H1 (cell line): ENCODE data around the gene EEF2. TPM values are rescaled to one million over a fixed set of nuclear protein-coding genes. Genes with fewer than 3 reads are reported as not detected.

Experiments used
- CTCF ChIA-PET: fragments of 300-600 bp; sonication (Branson Sonifier 250); formaldehyde crosslinking; loops from one replicate; lab custom pipeline; 2021; ENCODE audit not compliant: partially characterized antibody; lab: Charles Lee
- POLR2A ChIA-PET: fragments of 300-600 bp; sonication (Branson Sonifier 250); formaldehyde crosslinking; loops from one replicate; lab custom pipeline; 2021; ENCODE audit warnings: inconsistent platforms; ENCODE audit not compliant: partially characterized antibody; lab: Charles Lee
- DNase-seq, 2 experiments: peaks; one replicate each; pipeline versions ENCODE4 v3.0.0 to v3.0.0-alpha.2; 2010 to 2022; ENCODE audit warnings: low spot score in 2 of 2, low read depth in 1 of 2, mixed read lengths in 1 of 2
- FAIRE-seq: peaks from 2 replicates; lab custom pipeline; 2011; peaks lifted over from hg19 to GRCh38; lab: Jason Lieb, UNC
- H2AFZ ChIP-seq: 2 replicates; pipeline ENCODE4 v1.8.1; 2012; ENCODE audit warnings: low read length, inconsistent platforms
- H2AK5ac ChIP-seq: 2 replicates; pipeline ENCODE4 v1.6.1; 2013; ENCODE audit warnings: low read depth, low read length
- H2BK120ac ChIP-seq: replicated peaks from 2 replicates; pipeline ENCODE3; 2013; ENCODE audit warnings: low read depth, low read length, inconsistent platforms
- H2BK12ac ChIP-seq: 2 replicates; pipeline ENCODE4 v1.6.1; 2013; ENCODE audit warnings: low read depth, low read length
- H2BK15ac ChIP-seq: 2 replicates; pipeline ENCODE4 v1.6.1; 2013; ENCODE audit warnings: low read length
- H2BK20ac ChIP-seq: 2 replicates; pipeline ENCODE4 v1.6.1; 2013; ENCODE audit warnings: low read length
- H2BK5ac ChIP-seq: 2 replicates; pipeline ENCODE4 v1.6.1; 2013; ENCODE audit warnings: low read depth, low read length
- H3K14ac ChIP-seq: 2 replicates; pipeline ENCODE4 v1.6.1; 2013; ENCODE audit warnings: inconsistent platforms; ENCODE audit not compliant: insufficient read length
- H3K18ac ChIP-seq: 2 replicates; pipeline ENCODE4 v1.6.1; 2013; ENCODE audit warnings: low read length; ENCODE audit errors: extremely low read depth
- H3K23ac ChIP-seq: 2 replicates; pipeline ENCODE4 v1.6.1; 2013; ENCODE audit warnings: inconsistent platforms; ENCODE audit not compliant: insufficient read length
- H3K23me2 ChIP-seq: 2 replicates; pipeline ENCODE4 v1.6.1; 2013; ENCODE audit warnings: low read depth, low read length
- H3K27ac ChIP-seq: 2 replicates; pipeline ENCODE4 v1.6.1; 2011; ENCODE audit warnings: low read depth, low read length, inconsistent platforms
- H3K27me3 ChIP-seq, 4 experiments: replicated peaks in 1 of 4; 1 replicate in 1 of 4; 2 replicates in 3 of 4; pipeline versions ENCODE4 v1.6.1 to v1.8.1; 2011 to 2013; ENCODE audit warnings: low read length in 3 of 4, mild to moderate bottlenecking in 3 of 4, inconsistent platforms in 2 of 4, mixed read lengths in 2 of 4, moderate library complexity in 1 of 4; ENCODE audit not compliant: control insufficient read depth in 3 of 4, insufficient read depth in 3 of 4; ENCODE audit errors: extremely low read depth in 1 of 4
- H3K36me3 ChIP-seq, 4 experiments: 2 replicates each; pipeline versions ENCODE4 v1.6.1 to v1.8.1; 2011 to 2013; ENCODE audit warnings: mild to moderate bottlenecking in 4 of 4, low read length in 3 of 4, moderate library complexity in 2 of 4, control low read depth in 1 of 4, inconsistent platforms in 1 of 4; ENCODE audit not compliant: insufficient read depth in 4 of 4, control insufficient read depth in 2 of 4
- H3K4ac ChIP-seq: replicated peaks from 2 replicates; pipeline ENCODE3; 2013; ENCODE audit warnings: low read length, low read depth, mixed read lengths, inconsistent platforms; ENCODE audit not compliant: insufficient read length
- H3K4me1 ChIP-seq, 4 experiments: replicated peaks in 1 of 4; 1 replicate in 1 of 4; 2 replicates in 3 of 4; pipeline versions ENCODE4 v1.6.1 to v1.8.1; 2011 to 2013; ENCODE audit warnings: low read length in 3 of 4, inconsistent platforms in 2 of 4, mixed read lengths in 1 of 4; ENCODE audit not compliant: insufficient read depth in 4 of 4, control insufficient read depth in 3 of 4
- H3K4me2 ChIP-seq, 2 experiments: 2 replicates each; pipeline versions ENCODE4 v1.6.1 to v1.8.1; 2011 to 2013; ENCODE audit warnings: low read depth in 2 of 2, low read length in 2 of 2, control low read depth in 1 of 2, inconsistent platforms in 1 of 2, mild to moderate bottlenecking in 1 of 2; ENCODE audit not compliant: insufficient read depth in 1 of 2
- H3K4me3 ChIP-seq, 4 experiments: fragments of 200-600, 300-600 bp in 1 of 4; sonication (generic), shearing (Covaris generic), sonication (Bioruptor Twin) in 1 of 4; 2 replicates each; pipeline versions ENCODE4 v1.5.1 to v1.8.1; 2011 to 2016; ENCODE audit warnings: low read length in 4 of 4, low read depth in 3 of 4, control low read depth in 2 of 4, inconsistent platforms in 2 of 4, mild to moderate bottlenecking in 2 of 4, mixed read lengths in 1 of 4, moderate library complexity in 1 of 4; ENCODE audit not compliant: insufficient read depth in 2 of 4; ENCODE audit errors: extremely low read depth in 1 of 4
- H3K56ac ChIP-seq: replicated peaks from 2 replicates; pipeline ENCODE3; 2013; ENCODE audit warnings: low read depth, mild to moderate bottlenecking, mixed read lengths, low read length, inconsistent platforms; ENCODE audit not compliant: insufficient read length
- H3K79me1 ChIP-seq: 2 replicates; pipeline ENCODE4 v1.6.1; 2013; ENCODE audit warnings: low read depth, low read length, control low read depth
- H3K79me2 ChIP-seq, 2 experiments: 2 replicates each; pipeline versions ENCODE4 v1.6.1 to v1.8.1; 2012 to 2013; ENCODE audit warnings: low read length in 2 of 2, mild to moderate bottlenecking in 2 of 2, inconsistent platforms in 1 of 2; ENCODE audit not compliant: insufficient read depth in 2 of 2, control insufficient read depth in 1 of 2
- H3K9ac ChIP-seq, 4 experiments: replicated peaks in 1 of 4; 1 replicate in 1 of 4; 2 replicates in 3 of 4; pipeline versions ENCODE4 v1.6.1 to v1.8.1; 2011 to 2013; ENCODE audit warnings: low read depth in 3 of 4, low read length in 3 of 4, control low read depth in 2 of 4, mild to moderate bottlenecking in 2 of 4, moderate library complexity in 2 of 4, inconsistent platforms in 1 of 4; ENCODE audit errors: extremely low read depth in 1 of 4
- H3K9me3 ChIP-seq, 2 experiments: 2 replicates each; pipeline versions ENCODE4 v1.6.1 to v1.8.1; 2012 to 2013; ENCODE audit warnings: mild to moderate bottlenecking in 2 of 2, moderate library complexity in 2 of 2, control low read depth in 1 of 2, inconsistent platforms in 1 of 2, low read depth in 1 of 2, low read length in 1 of 2, mixed read lengths in 1 of 2; ENCODE audit not compliant: insufficient read depth in 2 of 2
- H4K20me1 ChIP-seq, 2 experiments: replicated peaks in 1 of 2; 2 replicates each; pipeline versions ENCODE3 to v1.8.1; 2011 to 2013; ENCODE audit warnings: inconsistent platforms in 2 of 2, low read length in 2 of 2, mild to moderate bottlenecking in 1 of 2; ENCODE audit not compliant: insufficient read depth in 2 of 2, control insufficient read depth in 1 of 2
- H4K5ac ChIP-seq: 2 replicates; pipeline ENCODE4 v1.6.1; 2013; ENCODE audit warnings: low read length, low read depth, mixed read lengths, inconsistent platforms; ENCODE audit not compliant: insufficient read length
- H4K8ac ChIP-seq: 2 replicates; pipeline ENCODE4 v1.8.0; 2013; ENCODE audit warnings: mild to moderate bottlenecking, moderate library complexity, low read length, inconsistent platforms; ENCODE audit not compliant: insufficient read depth; ENCODE audit errors: extremely low read depth
- H4K91ac ChIP-seq: replicated peaks from 2 replicates; pipeline ENCODE3; 2013; ENCODE audit warnings: low read length, mixed read lengths, inconsistent platforms; ENCODE audit not compliant: insufficient read length
- RXRA ChIP-seq: IDR thresholded peaks from 2 replicates; pipeline ENCODE4 v1.6.1; 2011; ENCODE audit warnings: low read depth, mild to moderate bottlenecking, low read length, moderate library complexity; ENCODE audit not compliant: insufficient read depth
- WGBS, 2 experiments: shearing (Covaris generic) in 1 of 2; methylation state at CpG; one replicate each; pipeline versions ENCODE4 v1.1.6 to v1.1.7; 2013 to 2015; ENCODE audit warnings: low lambda C conversion rate in 2 of 2, mixed read lengths in 2 of 2, inconsistent platforms in 1 of 2, low coverage in 1 of 2, missing lambda C conversion rate in 1 of 2; ENCODE audit not compliant: insufficient replicate concordance in 2 of 2, insufficient coverage in 1 of 2, insufficient read length in 1 of 2; ENCODE audit errors: extremely low coverage in 1 of 2, missing lambda C conversion rate in 1 of 2; 5-methylcytosine and 5-hydroxymethylcytosine counted together
- polyA plus RNA-seq, 7 experiments: library from polyadenylated mRNA; depleted of rRNA in 3 of 7; stranded (reverse) in 5 of 7; unstranded in 2 of 7; fragments of >200 nt in 5 of 7; fragments of 200-250 nt in 2 of 7; gene quantifications; 1 replicate in 5 of 7; 2 replicates in 1 of 7; 4 replicates in 1 of 7; pipeline versions ENCODE4 v1.2.1 to v1.2.3, GENCODE V29; 2011 to 2013; ENCODE audit warnings: missing spikeins in 2 of 7, mixed read lengths in 2 of 7
- total RNA-seq: library from RNA; stranded (reverse); fragmentation: NEBNext Ultra II Directional; extraction: Animal tissue kit (Norgen Biotek cat#: 25700); gene quantifications from 2 replicates; pipeline ENCODE4 v1.2.1, GENCODE V29; 2021

Gene EEF2
- total and polyA plus RNA-seq, 2 of the 8 experiments (the other 6 are each of a cell fraction or from before 2014, with no cell fraction given), result 1,554 to 3,380 TPM

- Histone ChIP-seq H3K4me2 (no peak overlapping the region), H2BK12ac (no peak overlapping the region), H3K4ac (no peak overlapping the region), H3K9ac (no peak overlapping the region), H3K27me3 (no peaks in the 10 kb centered on the region), H2BK5ac (no peak overlapping the region), H3K14ac (no peak overlapping the region), H3K27ac (no peak overlapping the region), H3K9me3 (no peaks in the 10 kb centered on the region), H3K4me1 (peaks cover 3 to 12% (median 5%) of the 10 kb centered on the region in 4 experiments), H2BK15ac (no peak overlapping the region), H3K23me2 (peaks cover 5% of the 10 kb centered on the region), H3K79me1 (peaks cover 15% of the 10 kb centered on the region), H3K18ac (no peak overlapping the region), H4K91ac (no peak overlapping the region), H3K4me3 (no peak overlapping the region), H4K20me1 (peaks cover 30 to 37% of the 10 kb centered on the region in 2 experiments), H2AFZ (no peak overlapping the region), H2AK5ac (no peak overlapping the region), H2BK20ac (no peak overlapping the region), H3K36me3 (peaks cover 0 to 21% (median 7%) of the 10 kb centered on the region in 4 experiments; a peak in 5 of 8 replicates), H2BK120ac (no peak overlapping the region), H3K56ac (no peak overlapping the region), H3K23ac (no peak overlapping the region), H4K8ac (no peak overlapping the region), H3K79me2 (peaks cover 14 to 59% of the 10 kb centered on the region in 2 experiments), H4K5ac (no peak overlapping the region)
- DNase-seq (no peak), FAIRE-seq (no peak)
- 90% methylated on average over 14 of the region's 14 CpGs; no CpG with 5 or more reads in 1 of the 2 experiments for WGBS, 2 experiments
- POLR2A ChIA-PET, result interaction anchor here (7.2 kb wide), 1 partner anchor 28 kb away, joined by 125 read pairs; the partner anchor contains the start of gene EEF2
- CTCF ChIA-PET, result no interaction called here
- no peak for TF ChIP-seq RXRA
Observed at GRCh38 chr19:4010808-4011110, 25.5 kb upstream of the EEF2 start.
